ENCODE data around the gene OTUD7B.

The OTUD7B gene

GRCh38 chr1:150003801-150004200 is 6.7 kb downstream of the OTUD7B start:
- no peak overlapping the region for H4K8ac ChIP-seq (ENCODE audit: low read depth, low read length)
- no peak for DNase-seq
- 100% methylated on average over 2 of the region's 3 CpGs for WGBS (ENCODE audit: extremely low coverage, insufficient coverage, low lambda C conversion rate)

DNA sequence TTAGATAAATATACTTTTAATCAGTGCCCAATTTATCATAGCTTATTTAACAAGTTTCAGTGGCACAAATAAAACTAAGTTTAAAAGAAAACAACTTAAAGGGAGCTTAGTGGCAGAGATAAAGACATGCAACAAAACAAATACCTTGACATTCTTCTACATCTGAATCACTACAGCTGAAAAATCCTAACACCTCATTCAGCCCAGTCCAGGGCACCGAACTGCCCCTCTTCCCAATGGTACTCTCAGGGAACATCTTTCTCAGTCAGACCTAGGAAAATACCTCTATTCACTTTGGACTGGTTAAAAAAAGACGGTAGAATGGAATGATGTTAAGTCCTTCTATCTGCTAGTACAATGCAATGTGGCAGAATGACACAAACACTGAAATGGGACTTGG is 8.3 kb downstream of the OTUD7B start:
- no peak for DNase-seq
- Histone ChIP-seq H3K4me2 (ENCODE audit: low read length) (no peak overlapping the region), H3K27me3 (ENCODE audit: insufficient read depth, low read length, poor library complexity) (no peaks in the 10 kb centered on the region), H2BK5ac (ENCODE audit: low read length) (no peak overlapping the region), H3K4ac (ENCODE audit: low read depth, low read length) (no peak overlapping the region), H4K8ac (ENCODE audit: low read depth, low read length) (no peak overlapping the region), H3K18ac (ENCODE audit: low read length) (no peak overlapping the region), H2BK15ac (replicated peaks; ENCODE audit: low read depth) (no peak overlapping the region), H4K5ac (ENCODE audit: low read length) (no peak overlapping the region), H3K36me3 (ENCODE audit: control insufficient read depth, insufficient read depth, low read length) (no peaks in the 10 kb centered on the region), H3K79me1 (ENCODE audit: low read length) (peaks cover 11% of the 10 kb centered on the region), H3K56ac (ENCODE audit: low read length) (no peak overlapping the region), H3K4me3 (ENCODE audit: low read length) (no peak overlapping the region), H3K23ac (ENCODE audit: low read length) (no peak overlapping the region), H2AK5ac (ENCODE audit: low read length) (no peak overlapping the region), H2BK120ac (ENCODE audit: low read depth, low read length) (no peak overlapping the region), H3K9ac (ENCODE audit: low read length) (no peak overlapping the region), H3K79me2 (ENCODE audit: control insufficient read depth, insufficient read depth, low read length) (peaks cover 1% of the 10 kb centered on the region), H3K4me1 (ENCODE audit: control insufficient read depth, low read depth, low read length) (peaks cover 2% of the 10 kb centered on the region), H3K27ac (ENCODE audit: low read depth, low read length) (no peak overlapping the region)
- WGBS (ENCODE audit: extremely low coverage, insufficient coverage, low lambda C conversion rate), result no CpG with 5 or more reads among the region's 2 CpGs

More at GRCh38 chr1:150003801-150004200, 6.7 kb downstream of the OTUD7B start:
- no peak overlapping the region for H3K23ac ChIP-seq (ENCODE audit: low read length)
- H3K79me2 ChIP-seq (ENCODE audit: control insufficient read depth, insufficient read depth, low read length), result peaks cover 5% of the 10 kb centered on the region
- H3K18ac ChIP-seq (ENCODE audit: low read length), result no peak overlapping the region
- H3K4me2 ChIP-seq (ENCODE audit: low read length), result no peak overlapping the region
- H3K36me3 ChIP-seq (ENCODE audit: control insufficient read depth, insufficient read depth, low read length), result no peaks in the 10 kb centered on the region
- no peaks in the 10 kb centered on the region for H3K27me3 ChIP-seq (ENCODE audit: insufficient read depth, low read length, poor library complexity)
- no peak overlapping the region for H3K56ac ChIP-seq (ENCODE audit: low read length)
- H4K5ac ChIP-seq (ENCODE audit: low read length), result no peak overlapping the region
- H2BK5ac ChIP-seq (ENCODE audit: low read length), result no peak overlapping the region
- no peak overlapping the region for H3K27ac ChIP-seq (ENCODE audit: low read depth, low read length)
- no peak overlapping the region for H2AK5ac ChIP-seq (ENCODE audit: low read length)
- no peak overlapping the region for H2BK15ac ChIP-seq (replicated peaks; ENCODE audit: low read depth)
- no peak overlapping the region for H3K9ac ChIP-seq (ENCODE audit: low read length)
- no peak overlapping the region for H3K4ac ChIP-seq (ENCODE audit: low read depth, low read length)
- peaks cover 13% of the 10 kb centered on the region for H3K79me1 ChIP-seq (ENCODE audit: low read length)
- no peak overlapping the region for H2BK120ac ChIP-seq (ENCODE audit: low read depth, low read length)
- peaks cover 2% of the 10 kb centered on the region for H3K4me1 ChIP-seq (ENCODE audit: control insufficient read depth, low read depth, low read length)
- no peak overlapping the region for H3K4me3 ChIP-seq (ENCODE audit: low read length)

GRCh38 chr1:150001415-150001814 is 9.1 kb downstream of the OTUD7B start:
- H2BK15ac ChIP-seq (replicated peaks; ENCODE audit: low read depth), result no peak overlapping the region
- WGBS (ENCODE audit: extremely low coverage, insufficient coverage, low lambda C conversion rate), result no CpG with 5 or more reads among the region's 1 CpG
- no peaks in the 10 kb centered on the region for H3K36me3 ChIP-seq (ENCODE audit: control insufficient read depth, insufficient read depth, low read length)
- peaks cover 2% of the 10 kb centered on the region for H3K4me1 ChIP-seq (ENCODE audit: control insufficient read depth, low read depth, low read length)
- no peak overlapping the region for H4K5ac ChIP-seq (ENCODE audit: low read length)
- no peak overlapping the region for H3K27ac ChIP-seq (ENCODE audit: low read depth, low read length)
- H3K79me1 ChIP-seq (ENCODE audit: low read length), result peaks cover 7% of the 10 kb centered on the region
- H2BK120ac ChIP-seq (ENCODE audit: low read depth, low read length), result no peak overlapping the region
- no peak overlapping the region for H3K4ac ChIP-seq (ENCODE audit: low read depth, low read length)
- no peak overlapping the region for H2AK5ac ChIP-seq (ENCODE audit: low read length)
- no peak overlapping the region for H3K4me3 ChIP-seq (ENCODE audit: low read length)
- H3K9ac ChIP-seq (ENCODE audit: low read length), result no peak overlapping the region
- no peak overlapping the region for H4K8ac ChIP-seq (ENCODE audit: low read depth, low read length)
- no peak overlapping the region for H3K56ac ChIP-seq (ENCODE audit: low read length)
- no peaks in the 10 kb centered on the region for H3K79me2 ChIP-seq (ENCODE audit: control insufficient read depth, insufficient read depth, low read length)
- H2BK5ac ChIP-seq (ENCODE audit: low read length), result no peak overlapping the region
- no peak overlapping the region for H3K4me2 ChIP-seq (ENCODE audit: low read length)
- no peak overlapping the region for H3K23ac ChIP-seq (ENCODE audit: low read length)
- no peak overlapping the region for H3K18ac ChIP-seq (ENCODE audit: low read length)
- no peaks in the 10 kb centered on the region for H3K27me3 ChIP-seq (ENCODE audit: insufficient read depth, low read length, poor library complexity)
- DNase-seq, result no peak

DNA sequence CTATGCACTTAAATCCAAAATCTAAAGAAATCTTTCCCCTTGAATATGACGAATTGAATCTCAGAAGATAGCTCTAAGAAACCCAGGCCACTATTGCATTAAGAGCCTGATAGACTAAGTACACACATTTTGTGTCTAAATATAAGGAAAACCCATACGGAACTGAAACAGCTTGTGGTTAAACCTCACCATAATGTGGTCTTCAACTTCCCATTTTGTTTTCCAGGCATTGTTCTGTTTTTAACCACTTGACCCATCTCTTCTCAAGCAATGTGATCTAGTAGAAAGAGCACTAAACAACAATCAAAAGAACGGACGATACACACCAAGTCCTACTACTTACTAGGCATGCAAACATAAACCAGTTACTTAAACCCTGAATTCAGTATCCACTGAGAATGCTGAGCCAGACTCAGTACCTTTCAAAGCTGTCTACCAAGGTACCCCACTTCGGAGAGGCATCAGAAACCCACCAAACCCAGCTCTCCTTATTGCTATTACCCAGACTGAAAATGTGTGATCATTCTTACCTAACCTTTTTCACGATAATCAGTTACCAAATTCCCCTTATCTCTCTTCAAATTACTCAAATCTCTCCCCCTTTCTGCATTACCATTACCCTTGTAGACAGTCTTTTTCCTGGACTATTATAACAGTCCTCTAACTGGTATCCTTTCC is 12.8 kb downstream of the OTUD7B start:
- Histone ChIP-seq H3K9ac (ENCODE audit: low read length) (no peak overlapping the region), H3K36me3 (ENCODE audit: control insufficient read depth, insufficient read depth, low read length) (no peaks in the 10 kb centered on the region), H3K27ac (ENCODE audit: low read depth, low read length) (no peak overlapping the region), H3K4me1 (ENCODE audit: control insufficient read depth, low read depth, low read length) (peaks cover 2% of the 10 kb centered on the region), H3K56ac (ENCODE audit: low read length) (no peak overlapping the region), H3K79me2 (ENCODE audit: control insufficient read depth, insufficient read depth, low read length) (peaks cover 5% of the 10 kb centered on the region), H3K4me2 (ENCODE audit: low read length) (no peak overlapping the region), H3K4ac (ENCODE audit: low read depth, low read length) (no peak overlapping the region), H2BK15ac (replicated peaks; ENCODE audit: low read depth) (no peak overlapping the region), H3K18ac (ENCODE audit: low read length) (no peak overlapping the region), H4K5ac (ENCODE audit: low read length) (no peak overlapping the region), H3K23ac (ENCODE audit: low read length) (no peak overlapping the region), H2BK120ac (ENCODE audit: low read depth, low read length) (no peak overlapping the region), H3K79me1 (ENCODE audit: low read length) (peaks cover 13% of the 10 kb centered on the region), H2AK5ac (ENCODE audit: low read length) (no peak overlapping the region), H4K8ac (ENCODE audit: low read depth, low read length) (no peak overlapping the region), H3K27me3 (ENCODE audit: insufficient read depth, low read length, poor library complexity) (no peaks in the 10 kb centered on the region), H3K4me3 (ENCODE audit: low read length) (no peak overlapping the region), H2BK5ac (ENCODE audit: low read length) (no peak overlapping the region)
- DNase-seq, result no peak
- WGBS (ENCODE audit: extremely low coverage, insufficient coverage, low lambda C conversion rate), result 100% methylated on average over 1 of the region's 6 CpGs

DNA sequence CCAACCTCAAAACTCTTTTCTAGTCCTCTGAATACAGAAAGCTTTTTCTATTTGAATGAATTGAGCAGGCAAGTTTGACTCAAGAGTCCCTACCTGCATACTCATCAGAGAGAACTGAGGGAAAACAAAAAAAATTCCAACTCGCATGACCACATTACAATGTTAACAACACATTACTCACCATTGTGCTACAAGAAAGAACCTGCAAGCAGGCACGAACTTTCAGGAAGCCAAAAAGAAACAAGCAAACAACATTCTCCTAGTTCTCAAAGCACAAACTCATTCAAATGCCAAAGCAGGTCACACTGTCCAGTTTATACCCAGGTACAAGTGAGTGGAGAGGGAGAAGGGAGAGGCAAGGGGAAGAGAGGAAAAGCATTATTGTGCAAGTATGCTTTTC is 14.6 kb downstream of the OTUD7B start:
- Histone ChIP-seq H2AK5ac (ENCODE audit: low read length) (no peak overlapping the region), H3K23ac (ENCODE audit: low read length) (no peak overlapping the region), H2BK5ac (ENCODE audit: low read length) (no peak overlapping the region), H2BK15ac (replicated peaks; ENCODE audit: low read depth) (no peak overlapping the region), H2BK120ac (ENCODE audit: low read depth, low read length) (no peak overlapping the region), H3K56ac (ENCODE audit: low read length) (no peak overlapping the region), H3K4me3 (ENCODE audit: low read length) (no peak overlapping the region), H3K4me2 (ENCODE audit: low read length) (no peak overlapping the region), H3K4ac (ENCODE audit: low read depth, low read length) (no peak overlapping the region), H3K18ac (ENCODE audit: low read length) (no peak overlapping the region), H3K36me3 (ENCODE audit: control insufficient read depth, insufficient read depth, low read length) (no peaks in the 10 kb centered on the region), H4K5ac (ENCODE audit: low read length) (no peak overlapping the region), H3K79me2 (ENCODE audit: control insufficient read depth, insufficient read depth, low read length) (peaks cover 5% of the 10 kb centered on the region), H3K27me3 (ENCODE audit: insufficient read depth, low read length, poor library complexity) (no peaks in the 10 kb centered on the region), H4K8ac (ENCODE audit: low read depth, low read length) (no peak overlapping the region), H3K27ac (ENCODE audit: low read depth, low read length) (no peak overlapping the region), H3K9ac (ENCODE audit: low read length) (no peak overlapping the region), H3K79me1 (ENCODE audit: low read length) (peaks cover 7% of the 10 kb centered on the region), H3K4me1 (ENCODE audit: control insufficient read depth, low read depth, low read length) (no peaks in the 10 kb centered on the region)
- DNase-seq, result peak; percentile 49
- WGBS (ENCODE audit: extremely low coverage, insufficient coverage, low lambda C conversion rate), result no CpG with 5 or more reads among the region's 2 CpGs

DNA sequence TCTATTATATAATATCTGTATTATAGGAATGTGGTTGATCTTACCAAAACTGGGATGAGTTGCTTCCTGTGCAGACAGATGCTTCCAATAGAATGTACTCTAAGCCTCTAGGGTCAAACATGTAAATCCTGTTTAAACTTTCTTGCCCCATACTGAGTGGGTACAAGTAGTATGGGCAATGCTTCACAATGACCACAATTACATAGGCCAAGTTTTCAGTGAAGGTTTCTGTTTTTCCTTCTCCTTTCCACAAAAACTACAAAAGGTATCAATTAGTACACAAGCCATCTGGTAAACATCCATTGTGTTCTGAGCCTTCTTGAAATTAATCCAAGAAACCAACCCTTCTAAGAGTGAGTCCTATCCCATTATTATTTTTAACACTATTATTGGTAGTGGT is 16.8 kb downstream of the OTUD7B start:
- H3K79me2 ChIP-seq (ENCODE audit: control insufficient read depth, insufficient read depth, low read length), result peaks cover 5% of the 10 kb centered on the region
- no peak overlapping the region for H2BK15ac ChIP-seq (replicated peaks; ENCODE audit: low read depth)
- no peak overlapping the region for H2BK120ac ChIP-seq (ENCODE audit: low read depth, low read length)
- no peak overlapping the region for H3K4ac ChIP-seq (ENCODE audit: low read depth, low read length)
- no peaks in the 10 kb centered on the region for H3K4me1 ChIP-seq (ENCODE audit: control insufficient read depth, low read depth, low read length)
- no peak overlapping the region for H3K56ac ChIP-seq (ENCODE audit: low read length)
- H4K5ac ChIP-seq (ENCODE audit: low read length), result no peak overlapping the region
- no peak overlapping the region for H3K23ac ChIP-seq (ENCODE audit: low read length)
- H2AK5ac ChIP-seq (ENCODE audit: low read length), result no peak overlapping the region
- no peak overlapping the region for H3K4me3 ChIP-seq (ENCODE audit: low read length)
- H3K9ac ChIP-seq (ENCODE audit: low read length), result no peak overlapping the region
- H3K36me3 ChIP-seq (ENCODE audit: control insufficient read depth, insufficient read depth, low read length), result no peaks in the 10 kb centered on the region
- DNase-seq, result no peak
- H3K27ac ChIP-seq (ENCODE audit: low read depth, low read length), result no peak overlapping the region
- no peak overlapping the region for H4K8ac ChIP-seq (ENCODE audit: low read depth, low read length)
- H3K4me2 ChIP-seq (ENCODE audit: low read length), result no peak overlapping the region
- peaks cover 7% of the 10 kb centered on the region for H3K79me1 ChIP-seq (ENCODE audit: low read length)
- no peak overlapping the region for H2BK5ac ChIP-seq (ENCODE audit: low read length)
- no peaks in the 10 kb centered on the region for H3K27me3 ChIP-seq (ENCODE audit: insufficient read depth, low read length, poor library complexity)
- H3K18ac ChIP-seq (ENCODE audit: low read length), result no peak overlapping the region

Measured in mesendoderm (in vitro differentiated cells).